ENCODE measurements around the gene FGF6. TPM values are rescaled to one million over a fixed set of nuclear protein-coding genes. Genes with fewer than 3 reads are reported as not detected.
A peak's percentile ranks its signal among the peaks of the same experiment; 100 is the strongest.

The FGF6 gene
- total and polyA plus RNA-seq, 2 of the 13 experiments (the other 11 are each of a cell fraction or from before 2014, with no cell fraction given): not detected

DNA sequence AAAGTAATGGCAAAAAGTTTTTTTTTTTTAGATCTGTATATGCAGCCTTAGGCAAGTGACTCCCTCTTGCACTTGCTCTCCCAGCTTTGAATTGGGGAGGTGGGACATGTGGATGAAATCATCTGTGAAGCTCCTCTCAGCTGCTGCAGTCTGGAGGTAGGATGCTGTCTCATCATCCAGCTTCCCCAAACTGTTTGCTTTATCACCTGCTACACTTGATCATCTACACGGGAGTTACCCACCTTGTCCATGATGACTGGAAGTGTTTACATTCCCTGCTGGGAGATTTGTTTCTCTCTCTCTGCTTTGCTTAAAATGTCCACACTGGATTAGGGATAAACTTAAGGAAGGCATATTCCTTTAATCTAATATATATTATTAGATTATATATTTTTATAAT lies 57.6 kb downstream of the FGF6 start (continued):
- TF ChIP-seq JARID2 (CRISPR knock-in tag; IDR thresholded peaks at IDR 0.05; ENCODE audit: insufficient replicate concordance): no peak
- no peak for TF ChIP-seq NFRKB (IDR thresholded peaks at IDR 0.05)

DNA sequence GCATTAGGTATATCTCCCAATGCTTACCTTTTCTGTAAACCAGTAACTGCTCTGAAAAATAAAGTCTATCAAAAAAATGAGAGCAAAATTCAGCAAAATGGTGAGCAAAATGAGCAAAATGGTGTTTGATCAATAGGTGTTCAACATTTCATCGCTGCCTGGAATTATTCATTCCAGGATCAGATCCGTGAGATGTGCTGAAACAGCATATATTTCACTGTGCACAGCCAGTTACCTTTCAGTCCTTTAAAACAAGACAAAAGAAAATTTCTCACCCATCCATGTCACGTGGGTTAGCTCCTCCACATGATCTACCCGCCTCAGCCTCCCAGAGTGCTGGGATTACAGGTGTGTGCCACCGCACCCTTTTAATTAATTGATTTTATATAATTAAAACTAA lies 58.0 kb downstream of the FGF6 start:
- POLR2A ChIA-PET: no interaction called here
- peaks cover 0 to 15% of the 10 kb centered on the region in 2 experiments; a peak in 4 of 5 replicates for H3K27me3 ChIP-seq (ENCODE audit: control insufficient read depth in 1 of 2, insufficient read depth in 2 of 2, low read length in 2 of 2)

More for the DNA sequence above, 58.0 kb downstream of the FGF6 start:
- no peak overlapping the region for H3K4me2 ChIP-seq (ENCODE audit: low read depth, low read length)
- H3K9ac ChIP-seq (ENCODE audit: insufficient read depth, low read depth, low read length): no peak overlapping the region
- H4K20me1 ChIP-seq (ENCODE audit: insufficient read depth, low read length): no peaks in the 10 kb centered on the region
- DNase-seq (ENCODE audit: low spot score) (no peak), ATAC-seq (no peak), FAIRE-seq (no peak)
- in situ Hi-C loops (cut with HindIII; ENCODE audit: extremely low pct_ligation_motif_present, low pct_unique_long_range_greater_than_20kb): no loop called here
- no peaks in the 10 kb centered on the region for H3K79me2 ChIP-seq (ENCODE audit: insufficient read depth, low read length)
- intact Hi-C loops (cut with micrococcal nuclease; ENCODE audit: unreplicated experiment): no loop called here
- 9% methylated on average over 5 of the region's 5 CpGs for WGBS (ENCODE audit: low lambda C conversion rate)
- no peak overlapping the region for H3K4me3 ChIP-seq (replicated peaks in 1 of 3; ENCODE audit: insufficient read depth in 1 of 3, low read depth in 2 of 3, low read length in 3 of 3)
- no TSS peak for BruUV-seq (replicated peaks)
- CTCF ChIA-PET (ENCODE audit: low intra/inter-chr PET ratio, low total read pairs): no interaction called here
- H3K4me1 ChIP-seq (ENCODE audit: insufficient read depth, low read length): 0 out of 2 replicates have a peak, but pooled peaks cover 4% of the 10 kb centered on the region
- H3K9me3 ChIP-seq (ENCODE audit: low read length): no peaks in the 10 kb centered on the region
- no peaks in the 10 kb centered on the region for H3K36me3 ChIP-seq (replicated peaks in 1 of 2; ENCODE audit: control insufficient read depth in 1 of 2, insufficient read depth in 2 of 2, low read length in 2 of 2)
- no peak overlapping the region for H3K27ac ChIP-seq (ENCODE audit: extremely low read length, insufficient read depth, low read length)
- TF ChIP-seq FOXJ3 (CRISPR knock-in tag; IDR thresholded peaks at IDR 0.05; ENCODE audit: borderline replicate concordance): no peak
- no peak for TF ChIP-seq REPIN1 (CRISPR knock-in tag; IDR thresholded peaks at IDR 0.05; ENCODE audit: borderline replicate concordance, low read depth)
- no peak for TF ChIP-seq MNT (IDR thresholded peaks at IDR 0.05)
- TF ChIP-seq, protein P1, sequence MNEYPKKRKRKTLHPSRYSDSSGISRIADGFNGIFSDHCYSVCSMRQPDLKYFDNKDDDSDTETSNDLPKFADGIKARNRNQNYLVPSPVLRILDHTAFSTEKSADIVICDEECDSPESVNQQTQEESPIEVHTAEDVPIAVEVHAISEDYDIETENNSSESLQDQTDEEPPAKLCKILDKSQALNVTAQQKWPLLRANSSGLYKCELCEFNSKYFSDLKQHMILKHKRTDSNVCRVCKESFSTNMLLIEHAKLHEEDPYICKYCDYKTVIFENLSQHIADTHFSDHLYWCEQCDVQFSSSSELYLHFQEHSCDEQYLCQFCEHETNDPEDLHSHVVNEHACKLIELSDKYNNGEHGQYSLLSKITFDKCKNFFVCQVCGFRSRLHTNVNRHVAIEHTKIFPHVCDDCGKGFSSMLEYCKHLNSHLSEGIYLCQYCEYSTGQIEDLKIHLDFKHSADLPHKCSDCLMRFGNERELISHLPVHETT (CRISPR knock-in tag; conservative IDR thresholded peaks at IDR 0.05): no peak
- peak; percentile 72 to 81 for TF ChIP-seq MAFK (conservative IDR thresholded peaks at IDR 0.05 in 1 of 2, IDR thresholded peaks at IDR 0.05 in 1 of 2; ENCODE audit: low read length in 2 of 2)
- TF ChIP-seq MBNL3 (CRISPR knock-in tag; conservative IDR thresholded peaks at IDR 0.05): no peak
- no peak for TF ChIP-seq DNMT1 (CRISPR knock-in tag; IDR thresholded peaks at IDR 0.05)
- TF ChIP-seq MAFF (IDR thresholded peaks at IDR 0.05; ENCODE audit: low read depth, low read length): peak; percentile 74
- TF ChIP-seq ZNF891 (CRISPR knock-in tag; IDR thresholded peaks at IDR 0.05): no peak
- TF ChIP-seq SRY (CRISPR knock-in tag; IDR thresholded peaks at IDR 0.05): no peak
- no peak for TF ChIP-seq ZNF317 (CRISPR knock-in tag; IDR thresholded peaks at IDR 0.05)
- no peak for TF ChIP-seq ZNF275 (CRISPR knock-in tag; IDR thresholded peaks at IDR 0.05; ENCODE audit: borderline replicate concordance)
- TF ChIP-seq SMAD9 (CRISPR knock-in tag; IDR thresholded peaks at IDR 0.05): no peak
- TF ChIP-seq ZBTB8A (CRISPR knock-in tag; IDR thresholded peaks at IDR 0.05; ENCODE audit: borderline replicate concordance, low read depth): no peak
- H2AFZ ChIP-seq (ENCODE audit: low read length): no peak overlapping the region
